Effector CD4-positive, alpha-beta T cell (primary cell): Measurements from ENCODE around the gene SAMSN1.

Experiments used
- DNase-seq: peaks from one replicate; pipeline ENCODE4 v3.0.0-alpha.2; 2020
- total RNA-seq: gene quantifications from one replicate; lab custom pipeline; 2026; lab: John Stamatoyannopoulos, UW

The SAMSN1 gene
- total RNA-seq: 88.7 reads per million, percentile 80 among the genes with 10 or more reads in this experiment

GRCh38 chr21:14545906-14546480 is at the start of gene SAMSN1:
Gene SAMSN1, minus strand, starts transcription at chr21:14546315. Its CDS starts 54 bp downstream, at chr21:14546261.
- DNase-seq: peak; percentile 69

- no peak for DNase-seq
Measured at GRCh38 chr21:14595449-14595848, 49.3 kb upstream of the SAMSN1 start.

GRCh38 chr21:14594967-14595366 is 48.9 kb upstream of the SAMSN1 start:
- no peak for DNase-seq

GRCh38 chr21:14593230-14593629 is 47.1 kb upstream of the SAMSN1 start:
- DNase-seq: no peak

GRCh38 chr21:14592296-14593000 is 46.3 kb upstream of the SAMSN1 start:
- no peak for DNase-seq

- DNase-seq: no peak
Measured at GRCh38 chr21:14591882-14592281, 45.8 kb upstream of the SAMSN1 start.

- no peak for DNase-seq
Measured at GRCh38 chr21:14591377-14591776, 45.3 kb upstream of the SAMSN1 start.

GRCh38 chr21:14589855-14590563 is 43.9 kb upstream of the SAMSN1 start:
- DNase-seq: no peak

GRCh38 chr21:14587266-14587665 is 41.2 kb upstream of the SAMSN1 start:
- DNase-seq: no peak

- no peak for DNase-seq
Measured at GRCh38 chr21:14585122-14585521, 39.0 kb upstream of the SAMSN1 start.

- no peak for DNase-seq
Measured at GRCh38 chr21:14584357-14585095, 38.4 kb upstream of the SAMSN1 start.

GRCh38 chr21:14583629-14584255 is 37.6 kb upstream of the SAMSN1 start:
- DNase-seq: no peak

GRCh38 chr21:14582934-14583628 is 37.0 kb upstream of the SAMSN1 start:
- no peak for DNase-seq

- DNase-seq: peak; percentile 6
Measured at GRCh38 chr21:14581902-14582457, 35.9 kb upstream of the SAMSN1 start.

GRCh38 chr21:14573244-14573643 is 27.1 kb upstream of the SAMSN1 start:
- DNase-seq: no peak

GRCh38 chr21:14572204-14572780 is 26.2 kb upstream of the SAMSN1 start:
- no peak for DNase-seq

GRCh38 chr21:14569868-14570267 is 23.8 kb upstream of the SAMSN1 start:
- no peak for DNase-seq

GRCh38 chr21:14569026-14569621 is 23.0 kb upstream of the SAMSN1 start:
- no peak for DNase-seq

GRCh38 chr21:14567331-14568279 is 21.5 kb upstream of the SAMSN1 start:
- DNase-seq: no peak

- DNase-seq: no peak
Measured at GRCh38 chr21:14566894-14567293, 20.8 kb upstream of the SAMSN1 start.
